ENCODE data around the gene C19orf73.
A peak's percentile ranks its signal among the peaks of the same experiment; 100 is the strongest.

C19orf73 gene

DNA sequence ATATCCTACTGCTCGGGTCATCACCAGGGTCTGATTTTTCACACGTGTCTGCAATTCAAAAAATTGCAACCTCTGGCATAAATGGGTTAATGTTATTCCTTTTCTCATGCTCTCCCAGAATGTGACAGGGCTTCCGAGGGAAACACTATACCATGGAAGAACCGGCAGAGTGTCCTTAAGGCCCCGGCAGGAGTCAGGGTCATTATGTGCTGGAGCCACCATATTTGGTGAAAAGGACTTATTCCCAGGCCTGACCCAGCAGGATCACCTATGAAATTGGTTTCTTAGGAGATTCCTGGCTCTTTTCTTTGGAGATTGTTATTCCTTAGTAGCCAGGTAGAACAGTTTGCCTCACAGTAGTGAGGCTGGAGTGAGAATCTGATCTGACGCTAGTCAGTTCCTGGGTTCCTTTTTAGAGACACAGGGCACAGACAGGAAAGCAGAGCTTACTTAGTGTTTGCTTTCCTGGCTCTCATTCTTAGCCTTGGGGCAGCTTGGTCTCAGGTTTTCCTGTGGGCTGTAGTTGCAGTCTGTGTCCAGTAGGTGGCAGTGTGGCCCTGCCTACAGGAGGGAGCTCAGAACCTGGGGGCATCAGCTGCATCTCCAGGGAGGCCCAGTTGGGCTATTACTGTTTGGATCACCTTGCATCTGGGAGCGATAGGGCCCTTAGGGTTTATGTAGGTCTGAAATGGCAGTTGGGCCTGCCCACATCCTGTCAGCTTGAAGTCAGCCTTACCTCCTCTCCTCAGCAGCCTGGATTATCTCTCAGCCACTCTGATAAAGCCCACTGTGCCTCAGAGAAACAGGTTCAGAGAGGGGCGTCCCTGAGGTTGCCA is 21.3 kb downstream of the C19orf73 start:
- DNase-seq, result peak; percentile 87

- DNase-seq, result no peak
These were observed 24.1 kb downstream of the C19orf73 start for GRCh38 chr19:49094505-49095482.

DNA sequence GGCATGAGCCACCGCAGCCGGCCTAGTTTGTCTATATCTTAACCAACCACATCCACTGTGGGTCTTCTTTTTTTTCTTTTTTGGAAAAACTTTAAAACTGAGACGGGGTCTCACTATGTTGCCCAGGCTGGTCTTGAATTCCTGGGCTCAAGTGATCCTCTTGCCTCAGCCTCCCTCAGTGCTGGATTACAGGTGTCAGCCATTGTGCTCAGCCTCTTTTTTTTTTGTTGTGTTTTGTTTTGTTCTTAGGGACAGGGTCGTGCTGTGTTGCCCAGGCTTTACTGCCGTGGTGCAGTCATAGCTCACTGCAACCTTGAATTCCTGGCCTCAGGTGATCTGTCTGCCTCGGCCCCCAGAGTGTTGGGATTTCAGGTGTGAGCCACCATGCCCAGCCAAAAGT is 26.3 kb downstream of the C19orf73 start:
- no peak for DNase-seq

DNA sequence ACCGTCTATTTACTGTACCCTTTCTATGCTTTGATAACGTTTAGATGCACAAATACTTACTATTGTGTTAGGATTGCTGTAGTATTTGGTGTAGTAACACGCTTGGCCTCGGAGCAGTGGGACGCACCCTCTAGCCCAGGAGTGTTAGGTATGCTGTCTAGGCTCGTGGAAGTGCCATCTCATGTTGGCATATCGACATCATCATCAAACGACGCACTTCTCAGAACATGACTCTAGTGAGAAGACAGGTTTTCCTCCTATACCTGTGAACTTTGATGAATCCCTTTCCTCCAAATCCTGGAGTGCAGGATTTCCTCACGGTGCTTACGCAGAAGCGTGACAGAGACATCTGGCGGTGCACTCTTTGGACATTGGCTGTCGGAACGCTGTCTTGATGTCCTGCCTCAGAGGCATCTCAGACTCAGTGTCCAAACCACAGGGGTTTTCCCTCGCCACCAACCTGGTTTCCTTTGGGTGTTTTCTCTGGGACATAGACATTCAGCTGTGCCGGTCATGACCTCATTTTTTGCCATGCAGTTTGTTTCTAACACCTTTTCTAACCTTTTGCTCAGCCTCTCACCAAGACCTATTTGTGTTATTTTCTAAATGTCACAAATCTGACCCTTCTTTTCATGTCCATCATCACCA is 27.4 kb downstream of the C19orf73 start:
- no peak for DNase-seq

- no peak for DNase-seq
These were observed 32.6 kb downstream of the C19orf73 start for GRCh38 chr19:49086296-49086695.

DNA sequence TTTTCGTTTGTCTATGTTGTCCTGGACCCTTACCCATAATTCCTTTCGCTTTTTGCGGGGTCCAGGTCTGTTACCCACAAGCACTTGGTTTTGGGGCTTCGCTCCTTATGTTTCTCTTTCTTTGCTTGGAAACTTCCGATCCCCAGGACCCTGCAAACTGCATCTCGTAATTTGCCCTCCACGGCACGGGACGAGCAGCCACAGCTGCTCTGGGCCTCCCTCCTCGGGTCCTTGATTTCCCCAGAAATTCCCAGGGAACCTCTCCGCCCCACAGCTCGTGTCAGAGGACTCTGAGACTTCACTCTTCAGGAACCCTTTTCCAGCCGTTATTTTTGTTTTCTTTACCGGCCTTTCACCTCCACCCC is 33.1 kb downstream of the C19orf73 start:
- no peak for DNase-seq

- DNase-seq, result peak; percentile 99
These were observed 33.7 kb downstream of the C19orf73 start, which contains the start of gene SNRNP70 for GRCh38 chr19:49085020-49085867. TSS of gene SNRNP70 (plus strand) at chr19:49085451. CDS start at chr19:49086415, 964 bp downstream.

DNA sequence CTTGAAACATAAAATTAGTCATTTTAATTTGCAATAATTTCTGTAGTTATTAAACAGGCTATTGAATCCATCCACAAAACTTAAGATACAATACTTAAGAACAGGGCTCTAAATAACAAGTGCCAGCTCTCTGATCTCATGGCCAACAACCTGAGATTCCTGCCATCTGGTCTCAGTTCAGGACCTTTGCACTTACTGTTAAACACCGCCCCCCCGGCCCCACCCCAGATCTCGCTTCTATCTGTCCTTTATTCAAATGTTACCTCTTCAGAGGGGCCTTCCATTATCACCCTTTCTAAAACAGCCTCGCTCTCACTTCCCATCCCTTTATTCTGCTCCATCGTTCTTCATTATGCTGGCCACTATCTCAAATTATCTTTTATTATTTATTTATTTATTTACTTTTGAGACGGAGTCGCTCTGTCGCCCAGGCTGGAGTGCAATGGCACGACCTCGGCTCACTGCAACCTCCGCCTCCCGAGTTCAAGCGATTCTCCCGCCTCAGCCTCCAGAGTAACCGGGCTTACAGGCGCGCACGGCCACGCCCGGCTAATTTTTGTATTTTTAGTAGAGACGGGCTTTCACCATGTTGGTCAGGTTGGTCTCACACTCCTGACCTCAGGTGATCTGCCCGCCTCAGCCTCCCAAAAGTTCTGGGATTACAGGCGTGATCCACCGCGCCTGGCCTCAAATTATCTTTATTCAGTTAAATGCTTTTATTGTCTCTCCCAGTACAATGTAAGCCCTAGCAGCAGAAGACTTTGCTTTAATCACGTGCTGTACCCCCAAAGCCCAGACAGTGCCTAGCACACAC is 34.5 kb downstream of the C19orf73 start:
- no peak for DNase-seq

DNA sequence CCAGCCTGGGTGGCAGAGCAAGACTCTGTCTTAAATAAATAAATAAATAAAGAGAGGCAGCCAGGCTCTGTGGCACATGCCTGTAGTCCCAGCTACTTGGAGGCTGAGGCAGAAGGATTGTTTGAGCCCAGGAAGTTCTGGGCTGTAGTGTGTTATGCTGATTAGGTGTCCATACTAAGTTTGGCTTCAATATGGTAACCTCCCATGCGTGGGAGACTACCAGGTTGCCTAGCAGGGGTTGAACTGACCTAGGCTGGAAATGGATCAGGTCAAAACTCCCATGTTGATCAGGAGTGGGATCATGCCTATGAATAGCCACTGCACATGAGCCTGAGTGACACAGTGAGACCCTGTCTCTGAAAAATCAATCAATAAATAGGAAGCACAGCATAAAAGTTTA is 37.7 kb downstream of the C19orf73 start:
- no peak for DNase-seq

- no peak for DNase-seq
These were observed 38.6 kb downstream of the C19orf73 start for GRCh38 chr19:49080392-49080791.

GRCh38 chr19:49074869-49075268 is 44.1 kb downstream of the C19orf73 start:
- DNase-seq, result peak; percentile 27

- DNase-seq, result no peak
These were observed 45.2 kb downstream of the C19orf73 start for GRCh38 chr19:49073514-49074378.

GRCh38 chr19:49071860-49072547 is 46.9 kb downstream of the C19orf73 start:
- DNase-seq, result no peak

GRCh38 chr19:49070416-49070815 is 48.5 kb downstream of the C19orf73 start:
- DNase-seq, result no peak

GRCh38 chr19:49069026-49069425 is 49.9 kb downstream of the C19orf73 start:
- no peak for DNase-seq

Data from CD4-positive, alpha-beta T cell treated with Interleukin-17A for 1 hour (primary cell).